Activated T-cell treated with anti-CD3 and anti-CD28 coated beads, Interleukin-2, amount 50 U/mL, for 48 hours (primary cell): ENCODE measurements around the gene HPSE2.

Experiments
- DNase-seq, 2 experiments: peaks; one replicate each; pipeline ENCODE4 v3.0.0-alpha.2; 2020

Gene HPSE2

DNA sequence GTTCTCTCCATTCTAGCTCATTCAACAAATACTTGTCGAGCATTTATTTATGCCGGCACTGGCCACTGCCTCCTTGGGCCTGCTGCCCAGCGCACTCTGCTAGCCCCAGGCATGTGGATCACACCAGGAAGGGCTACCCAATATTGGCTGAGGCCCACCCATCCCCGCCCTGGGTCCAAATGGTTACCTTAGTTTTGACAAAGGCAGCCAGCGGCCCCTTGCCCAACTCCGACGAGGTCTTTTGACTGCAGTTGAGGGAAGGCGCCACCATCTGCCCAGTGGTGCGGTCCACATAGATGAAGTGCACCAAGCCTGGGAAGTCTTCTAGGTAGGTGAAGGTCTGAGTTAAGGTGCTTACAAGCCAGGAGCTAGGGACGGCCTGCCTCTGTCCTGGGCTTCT is 813.5 kb downstream of the HPSE2 start:
- no peak for DNase-seq

DNA sequence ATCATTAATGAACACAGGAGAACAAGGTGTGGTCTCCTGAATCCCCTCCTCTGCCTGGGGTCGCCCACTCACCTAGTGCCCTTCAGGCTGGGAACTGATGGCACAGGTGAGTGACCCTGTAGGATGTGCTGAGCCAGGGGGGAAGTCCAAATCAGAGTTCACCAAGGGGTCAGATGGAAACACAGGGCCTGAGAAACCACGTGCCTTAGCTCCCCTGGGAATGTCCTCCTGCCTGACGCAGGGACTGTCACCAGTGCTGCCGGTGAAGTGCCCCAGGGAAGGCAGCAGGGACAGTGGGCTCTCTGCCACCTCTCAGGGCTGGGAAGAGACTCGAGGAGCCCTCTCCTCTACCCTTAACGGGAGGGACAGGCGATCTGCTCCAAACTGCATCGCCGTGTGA is 814.9 kb downstream of the HPSE2 start:
- DNase-seq = no peak

DNA sequence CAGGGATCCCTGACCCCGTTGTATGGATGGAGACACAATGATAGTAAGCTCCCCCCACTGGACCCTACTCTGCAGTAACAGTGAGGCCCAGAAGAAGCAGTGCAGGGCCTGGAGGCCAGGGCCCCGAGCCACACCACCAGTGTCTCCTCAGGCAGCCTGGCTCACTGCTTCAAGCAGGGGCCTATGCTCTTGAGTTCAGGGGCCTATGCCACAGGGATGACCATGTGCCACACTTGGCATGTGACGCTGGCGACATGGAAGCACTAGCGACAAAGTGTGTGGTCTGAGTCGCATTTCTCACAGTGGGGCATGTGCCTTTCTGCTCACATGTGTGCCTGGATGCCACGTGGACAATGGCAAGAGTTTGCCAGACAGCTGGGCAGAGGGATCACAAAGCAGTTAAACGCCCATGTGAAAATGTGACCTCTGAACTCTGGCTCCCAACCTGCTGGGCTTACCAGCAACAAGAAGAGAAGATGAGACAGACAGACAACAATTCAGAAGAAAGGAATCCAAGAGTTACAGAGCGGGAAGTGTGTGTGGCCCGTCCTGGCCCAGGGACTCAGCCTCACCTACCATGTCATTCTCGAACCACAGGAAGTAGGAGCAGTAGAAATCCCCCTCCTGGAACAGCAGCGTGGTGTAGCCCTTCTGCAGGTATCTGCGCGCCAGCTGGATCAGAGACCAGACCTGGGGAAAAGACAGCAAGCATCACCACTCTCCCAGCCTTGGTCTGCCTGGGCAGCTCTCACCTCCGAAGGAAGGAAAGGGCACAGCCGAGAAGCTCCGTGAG is 816.0 kb downstream of the HPSE2 start:
- DNase-seq = no peak

DNA sequence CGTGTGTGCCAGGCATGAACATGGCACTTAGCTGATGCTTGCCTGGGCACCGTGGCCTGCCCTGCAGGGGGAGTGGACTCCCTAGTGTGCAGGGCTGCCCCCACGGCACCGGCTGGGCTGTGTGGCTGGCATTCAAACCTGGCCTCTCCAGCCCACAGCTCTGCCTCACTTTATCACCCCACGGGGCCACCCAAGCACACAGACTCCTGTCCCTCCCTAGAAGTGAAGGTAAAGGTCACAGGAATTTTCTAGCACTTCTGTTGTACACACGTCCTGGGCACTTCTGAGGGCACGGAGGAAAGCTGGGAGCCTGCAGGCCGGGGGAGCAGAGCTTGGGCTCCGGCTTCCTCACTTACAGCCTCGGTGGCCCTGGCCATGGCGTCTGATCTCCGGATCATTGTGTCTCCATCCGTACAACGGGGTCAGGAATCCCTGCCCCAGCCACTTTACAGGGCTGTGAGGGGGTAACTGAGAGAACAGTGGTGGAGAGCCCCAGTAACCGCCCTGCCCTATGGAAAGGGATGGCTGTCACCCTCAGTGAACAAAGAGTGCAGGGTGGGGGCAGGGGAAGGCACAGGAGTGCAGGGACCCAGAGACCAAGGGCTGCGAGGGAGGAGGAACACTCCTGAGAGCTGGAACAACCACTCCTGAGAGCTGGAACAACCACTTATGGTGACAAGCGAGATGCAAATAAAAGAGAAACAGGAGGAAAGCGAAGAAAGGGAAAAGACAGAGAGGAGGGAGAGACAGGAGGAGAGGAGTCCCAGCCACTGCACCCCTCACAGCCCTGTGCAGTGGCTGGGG is 816.8 kb downstream of the HPSE2 start:
- no peak for DNase-seq

DNA sequence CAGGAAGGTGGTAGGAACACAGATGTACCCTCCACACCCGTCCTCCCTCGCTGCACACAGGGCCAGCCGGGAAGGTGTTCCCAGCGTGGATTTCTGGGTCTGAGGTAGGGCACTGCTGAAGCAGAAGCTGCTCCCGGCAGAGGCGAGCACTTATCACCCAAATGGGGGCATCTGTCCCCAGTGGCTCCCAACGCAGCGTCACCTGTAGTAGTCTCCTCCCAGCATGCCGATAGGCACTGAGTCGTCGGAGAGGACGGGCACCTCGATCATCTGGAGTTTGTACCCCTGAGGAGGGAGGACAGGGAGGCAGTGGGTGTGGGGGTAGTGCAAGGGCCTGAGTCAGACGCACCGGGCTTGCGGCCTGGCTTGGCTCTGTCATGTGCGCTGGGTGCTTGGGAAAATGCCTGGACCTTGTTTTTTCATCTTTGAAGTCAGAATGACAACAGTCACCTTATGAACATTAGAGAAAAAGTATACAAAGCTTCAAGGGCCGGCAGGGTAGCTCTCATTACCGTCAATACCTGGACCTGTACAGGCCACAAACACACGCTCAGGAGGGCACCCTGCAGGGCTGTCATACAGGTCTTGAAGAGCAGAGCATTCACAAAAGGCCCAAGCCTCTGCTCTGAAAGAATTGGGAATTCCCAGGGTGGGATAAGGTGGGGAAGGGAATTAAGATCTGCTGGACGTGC is 817.5 kb downstream of the HPSE2 start:
- DNase-seq = no peak

DNA sequence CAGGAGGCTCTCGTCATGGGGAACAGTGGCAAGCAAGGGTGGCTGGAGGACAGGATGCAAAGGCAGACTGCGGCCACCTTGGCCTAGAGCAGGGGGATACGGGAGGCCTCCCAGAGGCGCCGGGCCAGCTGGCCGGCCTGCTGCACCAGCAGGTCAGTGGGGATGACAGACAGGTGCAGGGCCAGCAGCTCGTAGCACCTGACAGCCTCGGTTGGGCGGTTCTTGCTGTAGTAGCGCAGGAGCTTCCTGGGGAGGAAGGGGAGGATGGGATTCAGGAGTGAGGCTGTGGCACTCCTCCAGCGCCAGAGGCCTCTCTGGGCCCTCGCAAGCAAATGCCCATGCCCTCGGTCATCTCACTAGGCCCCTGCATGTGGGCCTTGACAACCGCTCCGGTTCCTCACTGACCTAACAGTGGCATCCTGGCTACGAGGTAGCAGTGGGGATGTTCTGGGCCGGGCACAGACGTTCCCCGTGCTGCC is 818.1 kb downstream of the HPSE2 start:
- no peak for DNase-seq

DNA sequence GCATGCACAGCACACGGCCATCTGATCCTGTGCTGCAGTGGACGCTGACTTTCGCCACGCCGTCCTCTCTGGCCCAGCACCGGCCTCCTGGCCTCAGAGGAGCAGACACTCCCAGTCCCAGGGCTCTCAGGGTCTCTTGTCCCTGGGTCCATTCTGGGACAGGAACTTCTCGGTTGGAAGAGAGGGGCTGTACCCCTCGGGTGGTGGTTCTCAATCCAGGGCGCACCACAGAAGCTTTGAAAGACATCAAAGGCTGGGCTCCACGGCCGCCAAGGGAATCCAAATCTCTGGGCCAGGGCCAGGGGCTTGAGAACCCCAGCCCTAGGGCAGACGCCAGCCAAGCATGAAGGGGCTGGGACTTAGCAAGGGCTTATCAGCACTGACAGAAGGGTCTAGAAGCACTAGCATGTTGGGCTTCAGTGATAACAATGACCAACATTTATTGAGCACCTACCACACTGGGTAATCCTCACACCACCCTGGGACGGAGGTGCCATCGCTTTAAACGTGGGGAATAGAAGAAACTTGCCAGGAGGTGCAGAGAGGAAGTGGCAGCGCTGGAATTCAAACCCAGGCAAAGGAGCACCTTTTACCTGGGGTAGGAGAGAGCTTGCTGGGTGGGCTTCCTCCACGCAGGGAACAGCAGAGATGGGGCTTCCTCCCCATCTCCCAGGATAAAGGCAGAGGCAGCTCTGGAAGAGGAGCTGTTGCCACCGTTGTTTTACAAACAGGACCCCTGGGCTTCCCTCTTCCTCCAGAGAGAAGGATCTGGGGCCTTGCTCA is 818.9 kb downstream of the HPSE2 start:
- no peak for DNase-seq

DNA sequence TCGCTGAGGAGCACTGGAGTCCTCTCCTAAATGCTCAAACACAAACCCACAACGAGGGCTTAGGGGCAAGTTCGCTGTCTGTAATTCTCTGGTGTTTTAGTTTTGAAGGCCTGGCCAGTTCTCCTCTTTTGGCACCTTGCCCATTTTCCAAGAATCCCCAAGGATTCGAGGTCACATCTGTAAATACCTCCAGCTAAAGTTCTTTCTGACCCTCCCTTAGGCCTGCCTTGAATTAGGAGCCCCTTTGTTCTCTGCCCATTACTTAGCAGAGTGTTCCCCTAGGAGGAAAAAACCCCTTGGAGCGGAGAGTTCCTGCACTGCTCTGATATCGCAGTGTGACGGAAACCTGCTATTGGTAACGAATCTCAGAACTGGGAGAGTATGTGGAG is 819.9 kb downstream of the HPSE2 start:
- DNase-seq = no peak

DNA sequence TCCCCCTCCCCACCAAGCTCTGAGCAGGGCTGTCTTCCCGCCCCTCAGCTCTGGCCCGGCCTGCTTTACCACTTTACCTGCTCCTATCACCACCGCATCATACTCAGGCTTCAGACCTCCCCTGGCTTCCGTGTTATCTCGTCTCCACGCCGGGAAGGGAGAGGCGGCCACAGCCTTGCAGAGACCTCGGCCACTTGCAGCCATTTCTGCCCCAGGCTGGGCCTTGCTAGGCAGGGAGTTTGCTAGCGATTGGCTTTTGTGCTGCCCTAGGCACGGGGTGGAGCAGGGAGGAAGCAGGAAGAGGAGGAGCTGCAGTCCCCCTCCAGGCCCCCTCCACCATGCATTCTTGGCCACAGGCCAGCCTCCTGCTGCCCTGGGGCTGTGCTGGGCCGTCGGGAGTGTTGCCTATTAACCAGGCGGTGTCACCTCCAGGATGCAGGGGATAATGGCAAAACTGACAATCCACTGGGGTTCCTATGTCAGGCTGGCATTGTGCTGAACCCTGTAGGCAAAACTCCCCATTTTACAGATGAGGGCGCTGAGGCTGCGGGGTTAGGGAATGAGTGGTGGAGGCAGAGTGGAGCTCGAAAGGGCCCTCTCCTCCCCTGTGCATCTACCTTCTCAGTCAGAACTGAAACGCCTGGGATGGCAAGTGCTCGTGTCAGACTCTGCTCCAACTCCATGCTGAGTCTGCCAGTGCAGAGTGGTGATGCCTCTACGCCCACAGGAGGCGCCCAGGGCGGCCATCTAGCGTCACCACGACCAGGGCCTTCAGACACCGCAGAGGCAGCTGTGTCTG is 820.5 kb downstream of the HPSE2 start, which contains the start of gene PYROXD2:
Gene PYROXD2, minus strand, starts transcription at position 251 of the 799 bp plus-strand sequence. Its CDS starts 47 bp downstream, at position 204.
- peak; percentile 37 to 49 for DNase-seq

DNA sequence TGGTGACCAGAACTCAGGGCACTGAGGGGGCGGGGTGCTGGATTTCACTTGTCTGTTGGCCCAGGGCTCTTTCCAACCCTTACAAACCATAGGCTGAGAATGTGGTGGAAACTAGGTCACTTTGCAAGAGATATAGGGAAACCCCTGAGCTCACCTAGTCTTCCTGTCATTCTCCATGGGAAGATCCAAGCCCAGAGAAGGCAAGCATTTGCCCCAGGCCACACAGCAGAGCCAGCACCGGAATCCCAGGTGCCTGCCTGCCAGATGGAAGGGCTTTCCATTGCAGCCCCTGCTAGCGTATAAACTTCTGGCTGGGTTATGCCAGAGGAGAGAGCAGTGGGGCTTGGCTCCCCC is 821.1 kb downstream of the HPSE2 start:
- no peak for DNase-seq

DNA sequence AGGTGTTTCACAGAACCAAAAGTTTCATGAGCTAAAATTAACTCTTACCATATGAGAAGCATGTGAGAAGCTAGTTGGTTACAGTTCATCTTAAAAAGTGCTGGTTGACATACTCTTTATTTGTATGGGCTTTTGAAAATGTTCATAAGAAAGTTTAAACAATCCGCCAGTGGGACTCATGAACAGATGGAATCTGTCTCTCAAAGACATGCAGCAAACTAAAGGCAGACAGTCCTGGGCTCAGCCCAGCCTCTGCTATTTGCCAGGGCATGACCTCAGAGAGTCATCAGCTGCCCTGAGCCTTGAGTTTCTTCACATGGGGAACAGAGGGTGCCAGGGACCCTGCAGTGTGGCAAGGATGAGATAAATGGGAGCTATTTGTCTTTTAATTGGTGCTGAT is 823.9 kb downstream of the HPSE2 start:
- DNase-seq = no peak

DNA sequence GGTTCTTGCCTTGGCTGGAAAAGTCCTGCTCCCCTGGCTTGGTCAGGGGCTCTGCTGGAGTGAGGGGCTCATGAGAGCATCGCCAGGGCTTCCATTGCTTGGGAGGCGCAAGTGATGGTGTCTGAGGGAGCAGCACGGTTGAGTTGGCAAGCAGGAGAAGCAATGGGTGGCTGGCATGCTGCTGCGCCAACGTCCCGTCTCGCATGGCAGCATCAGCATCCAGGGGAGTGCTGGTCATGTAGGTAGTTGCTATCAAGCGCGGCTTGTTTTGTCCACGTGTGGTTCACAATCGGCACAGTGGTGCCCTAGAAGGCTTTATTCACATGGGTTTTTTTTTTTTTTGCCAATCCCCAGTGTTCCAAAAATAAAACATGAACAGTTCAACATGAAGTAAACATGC is 824.5 kb downstream of the HPSE2 start:
- DNase-seq = no peak

DNA sequence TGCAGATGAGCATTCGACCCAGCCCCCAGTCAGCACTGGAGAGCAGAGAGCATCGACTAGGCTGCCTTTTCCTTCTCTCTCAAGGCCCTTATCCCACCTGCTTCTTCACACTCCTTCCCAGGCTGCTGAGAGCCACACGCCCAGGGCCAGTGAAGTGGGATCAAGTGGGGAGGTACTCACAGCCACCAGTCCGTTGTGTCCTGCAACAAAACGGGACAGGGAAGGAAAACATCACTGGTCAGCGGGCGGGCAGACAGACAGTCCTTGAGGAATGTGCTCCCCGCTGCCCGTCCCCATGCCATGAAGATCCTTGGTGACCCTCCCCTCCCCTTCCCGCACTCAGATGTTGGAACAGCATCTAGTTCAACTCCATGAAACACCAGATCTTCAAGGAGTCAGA is 824.9 kb downstream of the HPSE2 start:
- DNase-seq = no peak

DNA sequence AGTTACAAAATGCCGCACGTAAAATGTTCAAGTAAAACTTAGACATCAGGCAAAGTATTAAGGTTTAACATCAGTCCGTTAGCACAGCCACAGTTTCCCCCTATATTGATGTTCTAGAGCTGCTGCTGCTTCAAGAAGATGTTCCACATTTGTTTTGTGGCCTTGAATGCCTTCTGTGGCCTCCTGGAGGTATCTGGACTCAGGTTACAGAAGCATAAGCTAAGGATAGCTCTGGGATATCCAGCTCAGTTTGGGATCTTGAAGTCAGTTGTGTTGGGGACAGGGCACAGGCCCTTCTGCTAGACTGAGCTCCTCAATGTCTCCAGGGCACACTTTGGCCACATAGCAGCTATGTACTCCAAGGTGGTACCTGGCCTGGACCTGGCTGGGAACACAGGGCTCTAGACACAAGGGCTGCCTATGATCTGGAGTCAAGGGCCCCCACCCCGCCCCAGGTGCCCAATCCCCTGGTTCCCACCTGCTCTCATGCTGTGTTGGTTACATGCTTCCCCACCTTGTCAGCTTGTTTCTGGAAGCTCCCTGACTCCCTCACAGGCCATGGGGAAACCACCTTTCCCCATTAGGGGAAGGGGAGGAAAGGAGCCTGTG is 825.4 kb downstream of the HPSE2 start:
- no peak for DNase-seq

DNA sequence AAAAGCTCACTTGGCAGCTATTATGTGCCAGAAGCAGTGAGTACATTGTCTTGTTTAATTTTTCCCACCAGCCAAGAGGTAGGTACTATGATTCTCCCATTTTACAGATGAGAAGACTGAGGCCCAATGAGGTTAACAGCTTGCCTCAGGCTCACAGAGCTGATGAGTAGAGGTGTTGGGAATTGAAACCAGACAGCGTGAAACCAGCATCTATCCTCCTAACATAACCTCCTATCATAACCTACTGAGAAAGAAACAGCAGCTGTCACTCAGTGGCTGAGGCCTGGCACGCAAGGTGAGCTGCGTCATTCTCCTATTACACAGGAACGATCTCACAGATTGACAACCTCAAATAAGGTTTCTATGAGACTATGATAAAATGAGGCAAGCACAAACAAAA is 826.9 kb downstream of the HPSE2 start:
- no peak for DNase-seq

DNA sequence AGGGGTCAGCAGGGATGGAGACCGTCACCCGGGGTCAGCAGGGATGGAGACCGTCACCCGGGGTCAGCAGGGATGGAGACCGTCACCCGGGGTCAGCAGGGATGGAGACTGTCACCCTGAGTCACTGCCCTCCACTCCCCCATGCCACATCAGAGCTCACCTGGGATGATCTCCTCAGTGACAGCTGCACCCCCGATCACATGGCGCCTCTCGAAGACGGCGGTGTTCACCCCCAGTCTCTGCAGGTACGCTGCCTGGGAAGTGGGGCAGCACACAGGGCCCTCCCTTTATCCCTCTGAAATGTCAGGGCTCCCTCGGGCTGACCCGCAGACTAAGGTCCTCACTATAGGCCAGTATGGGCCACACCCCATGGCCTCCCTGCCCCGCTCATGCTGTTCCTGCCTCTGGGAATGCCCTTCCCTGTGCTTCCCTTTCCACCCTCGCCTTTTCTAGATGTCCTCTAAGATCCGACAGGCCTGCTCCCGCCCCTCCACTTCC is 827.9 kb downstream of the HPSE2 start:
- no peak for DNase-seq
